ENCODE results near the gene GPN1. TPM values are rescaled to one million over a fixed set of nuclear protein-coding genes. Genes with fewer than 3 reads are reported as not detected.
"Not testable (repeated sequence)": the region's sequence is repeated elsewhere in the genome, so short reads cannot be mapped to it uniquely, and the experiment has no call there.

Gene GPN1
- total and polyA plus RNA-seq, 7 donors = 24.2 to 57.1 (median 27.8) TPM

DNA sequence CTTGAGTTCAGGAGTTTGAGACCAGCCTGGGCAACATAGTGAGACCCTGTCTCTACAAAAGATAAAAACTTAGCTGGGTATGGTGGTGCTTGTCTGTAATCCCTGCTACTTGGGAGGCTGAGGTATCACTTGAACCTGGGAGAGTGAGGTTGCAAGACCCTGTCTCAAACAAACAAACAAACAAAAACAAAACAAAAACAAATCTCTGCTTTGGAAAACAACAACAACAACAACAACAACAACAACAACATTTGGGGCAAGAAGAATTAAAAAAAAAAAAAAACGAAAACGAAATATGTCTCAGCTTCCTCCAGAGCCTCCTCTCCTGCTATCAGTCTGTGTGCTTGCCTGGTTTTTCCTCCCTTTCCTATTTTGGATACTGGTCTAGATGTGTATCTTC is 51.7 kb downstream of the GPN1 start:
- no peaks in the 10 kb centered on the region for H3K27me3 ChIP-seq (ENCODE audit: insufficient read depth in 3 of 3, low read length in 2 of 3)
- no peaks in the 10 kb centered on the region for H3K9me3 ChIP-seq
- peaks cover 6 to 87% of the 10 kb centered on the region in 2 donors for H3K36me3 ChIP-seq (ENCODE audit: insufficient read depth in 1 of 2, low read depth in 1 of 2)
- ATAC-seq (no peak), DNase-seq (no peak)
- intact Hi-C loops (cut with DNase I) = no loop called here
- no peak overlapping the region for H3K27ac ChIP-seq
- WGBS, 3 donors = 85 to 96% (median 94%) methylated on average over 2 of the region's 2 CpGs
- TF ChIP-seq, protein P1, sequence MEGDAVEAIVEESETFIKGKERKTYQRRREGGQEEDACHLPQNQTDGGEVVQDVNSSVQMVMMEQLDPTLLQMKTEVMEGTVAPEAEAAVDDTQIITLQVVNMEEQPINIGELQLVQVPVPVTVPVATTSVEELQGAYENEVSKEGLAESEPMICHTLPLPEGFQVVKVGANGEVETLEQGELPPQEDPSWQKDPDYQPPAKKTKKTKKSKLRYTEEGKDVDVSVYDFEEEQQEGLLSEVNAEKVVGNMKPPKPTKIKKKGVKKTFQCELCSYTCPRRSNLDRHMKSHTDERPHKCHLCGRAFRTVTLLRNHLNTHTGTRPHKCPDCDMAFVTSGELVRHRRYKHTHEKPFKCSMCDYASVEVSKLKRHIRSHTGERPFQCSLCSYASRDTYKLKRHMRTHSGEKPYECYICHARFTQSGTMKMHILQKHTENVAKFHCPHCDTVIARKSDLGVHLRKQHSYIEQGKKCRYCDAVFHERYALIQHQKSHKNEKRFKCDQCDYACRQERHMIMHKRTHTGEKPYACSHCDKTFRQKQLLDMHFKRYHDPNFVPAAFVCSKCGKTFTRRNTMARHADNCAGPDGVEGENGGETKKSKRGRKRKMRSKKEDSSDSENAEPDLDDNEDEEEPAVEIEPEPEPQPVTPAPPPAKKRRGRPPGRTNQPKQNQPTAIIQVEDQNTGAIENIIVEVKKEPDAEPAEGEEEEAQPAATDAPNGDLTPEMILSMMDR (IDR thresholded peaks at IDR 0.05) = no peak
- H3K4me3 ChIP-seq = no peak overlapping the region
- H3K4me1 ChIP-seq = no peaks in the 10 kb centered on the region

DNA sequence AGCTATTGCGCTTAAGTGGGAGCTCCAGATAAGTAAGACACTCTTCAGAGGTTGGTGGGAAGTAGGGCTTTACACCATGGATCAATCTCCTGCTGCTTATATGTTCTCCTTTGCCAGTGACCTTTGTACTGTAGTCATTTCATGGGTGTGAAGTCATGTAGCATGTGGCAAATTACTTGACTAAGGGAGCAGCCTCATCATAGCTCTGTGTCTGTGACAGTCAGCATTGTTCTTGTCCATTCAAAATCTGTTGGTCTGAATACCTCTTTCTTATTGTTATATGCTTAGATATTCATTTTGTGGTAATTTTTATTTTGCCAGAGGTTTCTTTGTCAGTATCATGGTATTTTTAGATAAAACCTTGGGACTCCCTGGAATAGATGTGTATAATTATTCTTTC is 53.0 kb downstream of the GPN1 start:
- Histone ChIP-seq H3K27ac (no peak overlapping the region), H3K9me3 (no peaks in the 10 kb centered on the region), H3K4me1 (no peaks in the 10 kb centered on the region), H3K27me3 (ENCODE audit: insufficient read depth in 3 of 3, low read length in 2 of 3) (no peaks in the 10 kb centered on the region), H3K36me3 (ENCODE audit: insufficient read depth in 1 of 2, low read depth in 1 of 2) (peaks cover 6 to 87% of the 10 kb centered on the region in 2 donors), H3K4me3 (no peak overlapping the region)
- no peak for DNase-seq
- intact Hi-C loops (cut with DNase I) = no loop called here
- WGBS, 3 donors = 93 to 100% (median 100%) methylated on average over 1 of the region's 1 CpG
- ATAC-seq = peak in 1 of 4 donors; percentile 13
- TF ChIP-seq, protein P1 (IDR thresholded peaks at IDR 0.05) = no peak

DNA sequence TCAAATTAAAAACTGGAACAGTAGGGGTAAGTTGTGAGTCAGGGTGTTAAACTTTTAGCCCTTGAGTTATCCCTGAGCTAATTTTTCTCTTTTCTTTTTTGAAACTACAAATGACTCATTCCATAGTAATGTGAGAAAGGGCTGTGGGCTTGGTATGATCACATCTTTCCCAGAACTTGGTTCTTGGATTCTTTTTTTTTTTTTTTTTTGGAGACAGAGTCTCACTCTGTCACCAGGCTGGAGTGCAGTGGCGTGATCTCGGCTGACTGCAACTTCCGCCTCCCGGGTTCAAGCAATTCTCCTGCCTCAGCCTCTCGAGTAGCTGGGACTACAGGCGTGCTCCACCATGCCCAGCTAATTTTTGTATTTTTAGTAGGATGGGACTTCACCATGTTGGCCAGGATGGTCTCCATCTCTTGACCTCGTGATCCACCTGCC is 53.5 kb downstream of the GPN1 start:
- H3K4me3 ChIP-seq; H3K4me1 ChIP-seq; H3K27me3 ChIP-seq (ENCODE audit: insufficient read depth in 3 of 3, low read length in 2 of 3); DNase-seq; H3K9me3 ChIP-seq; intact Hi-C loops (cut with DNase I): not testable (repeated sequence)
- Histone ChIP-seq H3K36me3 (ENCODE audit: insufficient read depth in 1 of 2, low read depth in 1 of 2) (peaks cover 6 to 87% of the 10 kb centered on the region in 2 donors), H3K27ac (peak overlapping the region; percentile 42)
- 90 to 94% (median 92%) methylated on average over 7 of the region's 7 CpGs for WGBS, 3 donors
- ATAC-seq = peak in 1 of 4 donors; percentile 9

DNA sequence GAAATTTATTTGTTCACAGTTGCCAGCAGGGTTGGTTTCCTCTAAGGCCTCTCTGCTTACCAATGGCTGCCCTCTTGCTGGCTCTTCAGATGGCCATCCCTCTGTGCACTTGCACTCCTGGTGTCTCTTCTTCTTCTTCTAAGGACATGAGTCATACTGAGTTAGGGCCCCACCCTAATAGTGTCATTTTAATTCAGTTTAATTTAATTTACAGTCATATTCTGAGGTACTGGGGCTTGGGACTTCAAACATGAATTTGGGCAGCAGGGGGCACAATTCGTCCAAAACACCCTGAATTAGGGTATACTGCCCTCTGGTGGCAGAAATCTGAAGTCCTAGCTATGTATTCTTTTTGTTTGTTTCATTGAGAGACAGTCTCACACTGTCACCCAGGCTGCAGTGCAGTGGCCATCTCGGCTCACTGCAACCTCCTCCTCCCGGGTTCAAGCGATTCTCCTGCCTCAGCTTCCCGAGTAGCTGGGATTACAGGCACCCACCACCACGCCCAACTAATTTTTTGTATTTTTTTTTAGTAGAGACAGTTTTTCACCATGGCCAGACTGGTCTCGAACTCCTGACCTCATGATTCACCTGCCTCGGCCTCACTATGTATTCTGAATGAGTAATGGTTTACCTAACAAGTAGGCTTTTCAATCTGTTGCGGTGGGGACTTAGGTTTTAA is 54.7 kb downstream of the GPN1 start:
- H3K36me3 ChIP-seq (ENCODE audit: insufficient read depth in 1 of 2, low read depth in 1 of 2) = peaks cover 9 to 86% of the 10 kb centered on the region in 2 donors
- no peaks in the 10 kb centered on the region for H3K4me1 ChIP-seq
- H3K4me3 ChIP-seq = no peak overlapping the region
- peak overlapping the region; percentile 42 for H3K27ac ChIP-seq
- DNase-seq = peak; percentile 62 to 79
- TF ChIP-seq, protein P1 (IDR thresholded peaks at IDR 0.05) = peak; percentile 98
- no peaks in the 10 kb centered on the region for H3K9me3 ChIP-seq
- no peaks in the 10 kb centered on the region for H3K27me3 ChIP-seq (ENCODE audit: insufficient read depth in 3 of 3, low read length in 2 of 3)
- 43 to 54% (median 46%) methylated on average over 9 of the region's 9 CpGs for WGBS, 3 donors
- ATAC-seq = peak; percentile 86 to 90 (median 89)
- intact Hi-C loops (cut with DNase I) = no loop called here

DNA sequence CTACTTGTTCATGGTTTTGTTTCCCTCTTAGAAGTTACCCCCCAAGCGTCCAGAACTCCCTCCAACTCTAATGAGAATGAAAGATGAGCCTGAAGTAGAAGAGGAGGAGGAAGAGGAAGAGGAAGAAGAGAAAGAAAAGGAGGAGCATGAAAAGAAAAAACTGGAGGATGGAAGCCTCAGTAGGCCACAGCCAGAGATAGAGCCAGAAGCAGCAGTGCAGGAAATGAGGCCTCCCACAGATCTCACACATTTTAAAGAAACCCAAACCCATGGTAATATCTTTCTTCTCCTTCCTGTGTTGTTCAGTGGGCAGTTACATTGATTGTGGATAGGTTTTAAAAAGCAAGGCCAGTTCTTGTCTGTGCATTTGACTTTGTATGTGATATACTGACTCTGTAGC is 56.2 kb downstream of the GPN1 start:
- H3K27me3 ChIP-seq (ENCODE audit: insufficient read depth in 3 of 3, low read length in 2 of 3); H3K4me3 ChIP-seq; DNase-seq; intact Hi-C loops (cut with DNase I); H3K27ac ChIP-seq; H3K9me3 ChIP-seq; H3K4me1 ChIP-seq; ATAC-seq: not testable (repeated sequence)
- WGBS, 3 donors = 84 to 98% (median 88%) methylated on average over 1 of the region's 1 CpG
- H3K36me3 ChIP-seq (ENCODE audit: insufficient read depth in 1 of 2, low read depth in 1 of 2) = peaks cover 9 to 79% of the 10 kb centered on the region in 2 donors
